Upper lobe of left lung (tissue), 4 donors: ENCODE results near the gene CETN2.

Source experiments
- CTCF ChIP-seq, 6 experiments: fragments of 450-650 bp in 4 of 6; fragments of 200-600 bp in 2 of 6; sonication (generic) in 2 of 6; IDR thresholded peaks; one replicate each; pipeline ENCODE4 v1.5.1; 2016 to 2019; ENCODE audit warnings: antibody characterized with exemption in 6 of 6
- EP300 ChIP-seq, 4 donors: sonication (generic); formaldehyde crosslinking; IDR thresholded peaks; one replicate each; pipeline ENCODE4 v1.5.1; 2017; ENCODE audit warnings: antibody characterized with exemption in 4 of 4, control low read depth in 2 of 4
- POLR2A ChIP-seq, 4 donors: fragments of 450-650 bp; IDR thresholded peaks; one replicate each; pipeline ENCODE4 v1.5.1; 2016 to 2017; ENCODE audit warnings: antibody characterized with exemption in 4 of 4, mild to moderate bottlenecking in 2 of 4
- POLR2AphosphoS5 ChIP-seq, 2 donors: sonication (generic); formaldehyde crosslinking; IDR thresholded peaks; one replicate each; pipeline ENCODE4 v1.5.1; 2017; ENCODE audit warnings: antibody characterized with exemption in 2 of 2

GRCh38 chrX:152824841-152825374, 5.6 kb downstream of the CETN2 start:
- TF ChIP-seq CTCF (IDR thresholded peaks at IDR 0.05) (no peak), POLR2A (IDR thresholded peaks at IDR 0.05) (no peak), POLR2AphosphoS5 (IDR thresholded peaks at IDR 0.05) (no peak), EP300 (IDR thresholded peaks at IDR 0.05) (no peak)
